Smooth muscle cell (in vitro differentiated cells): ENCODE results near the gene AGTPBP1. TPM values are rescaled to one million over a fixed set of nuclear protein-coding genes. Genes with fewer than 3 reads are reported as not detected.

Experiments
- DNase-seq: peaks from one replicate; lab custom pipeline; 2025; ENCODE audit not compliant: unreplicated experiment; lab: John Stamatoyannopoulos, UW
- H2AFZ ChIP-seq: fragments of 200-600 bp; sonication (generic); 2 replicates; pipeline ENCODE4 v1.6.0; 2016; ENCODE audit warnings: antibody characterized with exemption, low read depth, mild to moderate bottlenecking
- H3F3A ChIP-seq: fragments of 200-600 bp; sonication (generic); 2 replicates; pipeline ENCODE4 v1.6.0; 2017; ENCODE audit warnings: antibody characterized with exemption, low read depth
- H3K27ac ChIP-seq: fragments of 200-600 bp; sonication (generic); 2 replicates; pipeline ENCODE4 v1.5.1; 2016; ENCODE audit warnings: low read depth, mild to moderate bottlenecking
- H3K27me3 ChIP-seq: fragments of 200-600 bp; sonication (generic); 2 replicates; pipeline ENCODE4 v1.6.1; 2016; ENCODE audit warnings: low read depth, mild to moderate bottlenecking
- H3K36me3 ChIP-seq: fragments of 200-600 bp; sonication (generic); 2 replicates; pipeline ENCODE4 v1.5.1; 2016; ENCODE audit warnings: low read depth
- H3K4me1 ChIP-seq: fragments of 200-600 bp; sonication (generic); 2 replicates; pipeline ENCODE4 v1.5.1; 2016; ENCODE audit warnings: low read depth
- H3K4me2 ChIP-seq: fragments of 200-600 bp; sonication (generic); 2 replicates; pipeline ENCODE4 v1.6.0; 2016; ENCODE audit warnings: mild to moderate bottlenecking
- H3K4me3 ChIP-seq: fragments of 200-600 bp; sonication (generic); 2 replicates; pipeline ENCODE4 v1.5.1; 2016; ENCODE audit warnings: mild to moderate bottlenecking
- H3K79me2 ChIP-seq: fragments of 200-600 bp; sonication (generic); 2 replicates; pipeline ENCODE4 v1.6.0; 2016; ENCODE audit warnings: low read depth, mild to moderate bottlenecking
- H3K9ac ChIP-seq: fragments of 200-600 bp; sonication (generic); 2 replicates; pipeline ENCODE4 v1.6.0; 2016; ENCODE audit warnings: low read depth
- H3K9me3 ChIP-seq: fragments of 200-600 bp; sonication (generic); replicated peaks from 2 replicates; pipeline ENCODE4 v1.5.1; 2016; ENCODE audit warnings: low read depth
- H4K20me1 ChIP-seq: fragments of 200-600 bp; sonication (generic); 2 replicates; pipeline ENCODE4 v1.6.0; 2016; ENCODE audit warnings: low read depth
- CTCF ChIP-seq: fragments of 200-600 bp; sonication (generic); IDR thresholded peaks from 2 replicates; pipeline ENCODE4 v1.5.1; 2017; ENCODE audit warnings: borderline replicate concordance, mild to moderate bottlenecking, antibody characterized with exemption; ENCODE audit not compliant: insufficient read depth, poor library complexity, severe bottlenecking
- WGBS: methylation state at CpG from one replicate; pipeline ENCODE4 v1.1.7; 2016; ENCODE audit warnings: low lambda C conversion rate; 5-methylcytosine and 5-hydroxymethylcytosine counted together
- polyA plus RNA-seq: library from polyadenylated mRNA; unstranded; fragments of >200 nt; fragmentation: Nextera tagmentation; extraction: Ambion mirVana; gene quantifications from 2 replicates; pipeline ENCODE4 v1.2.1, GENCODE V29; 2016
- total RNA-seq: library from RNA; depleted of rRNA; stranded (reverse); fragments of >200 nt; gene quantifications from 2 replicates; pipeline ENCODE4 v1.2.3, GENCODE V29; 2014

AGTPBP1 gene
- total and polyA plus RNA-seq, 2 experiments from 2014 or later = 4.6 to 7.0 TPM

GRCh38 chr9:85522459-85523092 is 219.2 kb downstream of the AGTPBP1 start:
- Histone ChIP-seq H3K27ac (no peak overlapping the region), H3K36me3 (no peaks in the 10 kb centered on the region), H3F3A (no peaks in the 10 kb centered on the region), H3K4me1 (no peaks in the 10 kb centered on the region), H3K9me3 (no peaks in the 10 kb centered on the region), H2AFZ (peak overlapping the region; percentile 79), H4K20me1 (no peaks in the 10 kb centered on the region), H3K9ac (no peak overlapping the region), H3K79me2 (no peaks in the 10 kb centered on the region), H3K27me3 (peaks cover 27% of the 10 kb centered on the region), H3K4me2 (peak overlapping the region; percentile 86), H3K4me3 (peak overlapping the region; percentile 62)
- 7% methylated on average over 53 of the region's 55 CpGs for WGBS
- peak; percentile 13 for DNase-seq
- TF ChIP-seq CTCF = no peak

- Histone ChIP-seq H4K20me1 (no peaks in the 10 kb centered on the region), H3K79me2 (no peaks in the 10 kb centered on the region), H3K9me3 (no peaks in the 10 kb centered on the region), H3K4me2 (no peak overlapping the region), H3F3A (no peaks in the 10 kb centered on the region), H3K27ac (no peak overlapping the region), H2AFZ (no peak overlapping the region), H3K27me3 (peaks cover 27% of the 10 kb centered on the region), H3K4me1 (no peaks in the 10 kb centered on the region), H3K9ac (no peak overlapping the region), H3K36me3 (no peaks in the 10 kb centered on the region), H3K4me3 (no peak overlapping the region)
- DNase-seq = no peak
- TF ChIP-seq CTCF = no peak
- 96% methylated on average over 23 of the region's 23 CpGs for WGBS
Measured at GRCh38 chr9:85521371-85522197, 220.2 kb downstream of the AGTPBP1 start.

- DNase-seq = no peak
- Histone ChIP-seq H3K36me3 (no peaks in the 10 kb centered on the region), H3F3A (no peaks in the 10 kb centered on the region), H3K27me3 (peaks cover 4% of the 10 kb centered on the region), H3K4me3 (no peak overlapping the region), H2AFZ (no peak overlapping the region), H3K79me2 (no peaks in the 10 kb centered on the region), H3K9ac (no peak overlapping the region), H3K27ac (no peak overlapping the region), H3K4me2 (no peak overlapping the region), H3K9me3 (no peaks in the 10 kb centered on the region), H3K4me1 (no peaks in the 10 kb centered on the region), H4K20me1 (no peaks in the 10 kb centered on the region)
- TF ChIP-seq CTCF = no peak
- 85% methylated on average over 6 of the region's 6 CpGs for WGBS
Measured at GRCh38 chr9:85516976-85517637, 224.6 kb downstream of the AGTPBP1 start.
